Trophoblast cell (in vitro differentiated cells and primary cell): ENCODE measurements around the gene RASAL3.

Experiments used
- DNase-seq, 2 donors: peaks; one replicate each; pipeline ENCODE4 v3.0.0-alpha.2; 2016
- H2AFZ ChIP-seq: 2 replicates; pipeline ENCODE4 v1.6.1; 2013; ENCODE audit warnings: low read length, moderate library complexity, mild to moderate bottlenecking; ENCODE audit not compliant: insufficient read depth, poor library complexity
- H2AK5ac ChIP-seq: 2 replicates; pipeline ENCODE4 v1.6.1; 2013; ENCODE audit warnings: mild to moderate bottlenecking, low read length
- H2BK120ac ChIP-seq: 2 replicates; pipeline ENCODE4 v1.6.1; 2013; ENCODE audit warnings: low read length, mild to moderate bottlenecking, moderate library complexity; ENCODE audit not compliant: insufficient read depth, poor library complexity
- H2BK12ac ChIP-seq: 2 replicates; pipeline ENCODE4 v1.6.1; 2013; ENCODE audit warnings: mild to moderate bottlenecking, low read length, moderate library complexity
- H2BK5ac ChIP-seq: 2 replicates; pipeline ENCODE4 v1.6.1; 2013; ENCODE audit warnings: low read length, low read depth, moderate library complexity, mild to moderate bottlenecking; ENCODE audit not compliant: poor library complexity
- H3K14ac ChIP-seq: 2 replicates; pipeline ENCODE4 v1.6.1; 2013; ENCODE audit warnings: mild to moderate bottlenecking, low read length
- H3K18ac ChIP-seq: 2 replicates; pipeline ENCODE4 v1.6.1; 2013; ENCODE audit warnings: mild to moderate bottlenecking, low read length
- H3K23ac ChIP-seq: 2 replicates; pipeline ENCODE4 v1.6.1; 2013; ENCODE audit warnings: low read length
- H3K27ac ChIP-seq: 2 replicates; pipeline ENCODE4 v1.5.1; 2013; ENCODE audit warnings: low read depth, mild to moderate bottlenecking, inconsistent platforms, low read length, moderate library complexity
- H3K27me3 ChIP-seq: 2 replicates; pipeline ENCODE4 v1.6.1; 2013; ENCODE audit warnings: inconsistent platforms, mild to moderate bottlenecking, low read length, moderate library complexity; ENCODE audit not compliant: insufficient read depth
- H3K36me3 ChIP-seq, 2 experiments: 1 replicate in 1 of 2; 2 replicates in 1 of 2; pipeline ENCODE4 v1.6.1; 2013; ENCODE audit warnings: low read length in 2 of 2, mild to moderate bottlenecking in 2 of 2, moderate library complexity in 1 of 2; ENCODE audit not compliant: insufficient read depth in 2 of 2, control insufficient read depth in 1 of 2
- H3K4ac ChIP-seq: 2 replicates; pipeline ENCODE4 v1.6.1; 2013; ENCODE audit warnings: low read depth, mild to moderate bottlenecking, low read length, moderate library complexity
- H3K4me1 ChIP-seq, 2 experiments: 1 replicate in 1 of 2; 2 replicates in 1 of 2; pipeline ENCODE4 v1.6.1; 2013; ENCODE audit warnings: low read length in 2 of 2, mild to moderate bottlenecking in 2 of 2, moderate library complexity in 1 of 2; ENCODE audit not compliant: insufficient read depth in 2 of 2, control insufficient read depth in 1 of 2
- H3K4me2 ChIP-seq: 2 replicates; pipeline ENCODE4 v1.6.1; 2013; ENCODE audit warnings: inconsistent platforms, mild to moderate bottlenecking, low read length, moderate library complexity
- H3K4me3 ChIP-seq: 2 replicates; pipeline ENCODE4 v1.5.1; 2013; ENCODE audit warnings: mild to moderate bottlenecking, low read depth, low read length, inconsistent platforms
- H3K79me1 ChIP-seq: one replicate; pipeline ENCODE4 v1.6.1; 2013; ENCODE audit warnings: low read length
- H3K79me2 ChIP-seq: 2 replicates; pipeline ENCODE4 v1.6.1; 2013; ENCODE audit warnings: low read length, mild to moderate bottlenecking; ENCODE audit not compliant: control insufficient read depth, insufficient read depth, poor library complexity
- H3K9ac ChIP-seq: 2 replicates; pipeline ENCODE4 v1.6.1; 2013; ENCODE audit warnings: mild to moderate bottlenecking, low read length
- H3K9me3 ChIP-seq: 2 replicates; pipeline ENCODE4 v1.6.1; 2013; ENCODE audit warnings: low read depth, mild to moderate bottlenecking, control low read depth, inconsistent platforms, low read length; ENCODE audit not compliant: insufficient read depth
- H4K12ac ChIP-seq: 2 replicates; pipeline ENCODE4 v1.6.1; 2013; ENCODE audit warnings: low read depth, mild to moderate bottlenecking, low read length, moderate library complexity
- H4K8ac ChIP-seq: 2 replicates; pipeline ENCODE4 v1.6.1; 2013; ENCODE audit warnings: low read depth, mild to moderate bottlenecking, low read length, moderate library complexity
- H4K91ac ChIP-seq: one replicate; pipeline ENCODE4 v1.6.1; 2013; ENCODE audit warnings: low read depth, mild to moderate bottlenecking, low read length, moderate library complexity
- WGBS: extraction: QIAGEN DNeasy Blood & Tissue Kit; methylation state at CpG from one replicate; pipeline ENCODE4 v1.1.7; 2013; ENCODE audit warnings: missing lambda C conversion rate; ENCODE audit not compliant: insufficient read length, insufficient coverage; ENCODE audit errors: extremely low coverage; 5-methylcytosine and 5-hydroxymethylcytosine counted together

RASAL3 gene

DNA sequence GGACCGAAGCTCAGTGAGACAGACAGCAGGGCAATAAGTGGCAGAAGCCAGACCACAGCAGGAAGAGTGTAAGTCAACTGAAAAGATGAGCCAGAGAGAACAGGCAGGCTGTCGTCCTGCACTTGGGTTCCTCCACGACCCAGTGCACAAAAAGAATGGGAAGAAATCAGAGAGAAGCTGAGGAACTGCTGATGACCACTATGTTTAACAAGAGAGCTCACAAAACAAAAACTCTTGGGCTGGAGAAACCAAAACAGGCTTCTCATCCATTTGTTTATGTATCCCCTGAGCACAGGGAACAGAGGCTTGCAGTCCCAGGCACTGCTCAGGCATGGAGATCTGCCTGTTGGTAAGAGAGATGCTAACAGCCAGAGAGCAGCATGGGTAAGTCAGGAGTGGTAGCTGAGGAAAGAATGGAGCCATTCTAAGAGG is 59.5 kb downstream of the RASAL3 start:
- no peaks in the 10 kb centered on the region for H3K27me3 ChIP-seq
- H2BK120ac ChIP-seq: no peak overlapping the region
- no CpG with 5 or more reads among the region's 3 CpGs for WGBS
- H3K23ac ChIP-seq: no peak overlapping the region
- no peak overlapping the region for H3K4me2 ChIP-seq
- no peak overlapping the region for H3K14ac ChIP-seq
- no peak overlapping the region for H4K8ac ChIP-seq
- no peak overlapping the region for H2BK12ac ChIP-seq
- H3K18ac ChIP-seq: no peak overlapping the region
- no peaks in the 10 kb centered on the region for H3K4me1 ChIP-seq
- H3K9me3 ChIP-seq: no peaks in the 10 kb centered on the region
- H3K36me3 ChIP-seq: peaks cover 51 to 56% of the 10 kb centered on the region in 2 experiments
- no peak overlapping the region for H2AK5ac ChIP-seq
- H3K4ac ChIP-seq: peak overlapping the region; percentile 77
- H3K27ac ChIP-seq: no peak overlapping the region
- peaks cover 9% of the 10 kb centered on the region for H3K79me2 ChIP-seq
- H3K79me1 ChIP-seq: no peaks in the 10 kb centered on the region
- H2BK5ac ChIP-seq: no peak overlapping the region
- no peak overlapping the region for H4K91ac ChIP-seq
- DNase-seq: no peak
- no peak overlapping the region for H4K12ac ChIP-seq
- no peak overlapping the region for H3K9ac ChIP-seq
- H3K4me3 ChIP-seq: no peak overlapping the region
- H2AFZ ChIP-seq: peak overlapping the region; percentile 35

DNA sequence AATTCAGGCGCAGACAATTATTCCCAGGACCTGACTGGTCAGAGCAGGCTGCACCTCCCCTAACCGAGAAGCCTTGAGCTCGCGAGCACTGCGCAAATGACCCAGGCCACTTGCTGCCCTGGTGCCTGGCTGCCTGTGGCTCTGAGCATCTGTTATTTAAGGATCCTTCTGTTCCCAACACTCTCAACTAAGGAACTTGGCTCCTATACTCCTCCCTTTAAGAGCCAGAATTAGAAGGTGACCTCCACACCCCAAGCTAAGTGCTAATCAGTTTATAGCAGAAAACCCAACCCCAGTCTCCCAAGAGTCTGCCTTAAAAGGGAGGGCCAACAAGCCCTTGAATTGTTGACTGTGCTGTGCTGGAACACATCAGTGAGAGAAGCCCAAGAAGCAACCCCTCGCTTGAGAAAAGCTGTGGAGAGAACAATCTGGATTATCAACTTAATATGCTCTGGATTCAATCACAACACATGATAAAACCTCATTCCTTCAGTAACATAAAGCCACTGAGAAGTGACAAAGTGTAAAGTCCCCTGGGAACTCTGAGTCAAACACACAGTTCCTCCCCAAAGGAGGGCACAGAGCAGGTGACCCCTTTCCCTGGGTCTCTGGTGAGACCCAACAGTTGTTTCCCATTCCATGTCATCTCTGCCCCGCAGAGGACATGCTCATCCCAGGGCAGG is 60.1 kb downstream of the RASAL3 start:
- peaks cover 9% of the 10 kb centered on the region for H3K79me2 ChIP-seq
- H4K8ac ChIP-seq: no peak overlapping the region
- no peak overlapping the region for H3K18ac ChIP-seq
- no peak overlapping the region for H3K9ac ChIP-seq
- H2BK120ac ChIP-seq: no peak overlapping the region
- H3K23ac ChIP-seq: no peak overlapping the region
- no peak overlapping the region for H2AK5ac ChIP-seq
- H4K12ac ChIP-seq: no peak overlapping the region
- no peak for DNase-seq
- H3K4me1 ChIP-seq: no peaks in the 10 kb centered on the region
- no peaks in the 10 kb centered on the region for H3K9me3 ChIP-seq
- H3K14ac ChIP-seq: no peak overlapping the region
- no CpG with 5 or more reads among the region's 7 CpGs for WGBS
- H2BK12ac ChIP-seq: no peak overlapping the region
- no peak overlapping the region for H2BK5ac ChIP-seq
- no peaks in the 10 kb centered on the region for H3K27me3 ChIP-seq
- no peaks in the 10 kb centered on the region for H3K79me1 ChIP-seq
- no peak overlapping the region for H3K4me2 ChIP-seq
- peaks cover 54 to 56% of the 10 kb centered on the region in 2 experiments for H3K36me3 ChIP-seq
- H3K27ac ChIP-seq: no peak overlapping the region
- H2AFZ ChIP-seq: peak overlapping the region; percentile 35
- H3K4me3 ChIP-seq: no peak overlapping the region
- H3K4ac ChIP-seq: peak overlapping the region; percentile 77
- no peak overlapping the region for H4K91ac ChIP-seq

DNA sequence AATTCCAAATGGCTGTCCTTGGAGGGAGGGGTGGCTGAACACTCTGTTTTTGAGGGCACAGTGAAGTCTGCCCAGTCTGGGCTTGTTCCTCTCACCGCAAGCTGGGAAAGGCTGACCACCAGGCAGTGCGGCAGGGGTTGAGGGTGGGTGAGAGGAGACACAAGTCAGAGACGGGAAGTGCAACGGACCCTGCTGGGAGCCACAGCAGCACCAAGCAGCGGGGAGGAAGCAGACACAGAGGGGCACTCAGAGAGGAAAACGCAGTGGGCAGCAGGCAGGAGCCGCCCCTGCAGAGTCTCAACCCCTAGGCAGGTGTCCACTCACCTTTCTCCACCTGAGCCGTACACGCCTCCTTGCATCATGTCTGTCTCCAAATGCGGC is 61.2 kb downstream of the RASAL3 start:
- no CpG with 5 or more reads among the region's 10 CpGs for WGBS
- Histone ChIP-seq H3K79me2 (peaks cover 9% of the 10 kb centered on the region), H2AK5ac (no peak overlapping the region), H3K18ac (no peak overlapping the region), H3K4ac (peak overlapping the region; percentile 77), H3K14ac (no peak overlapping the region), H3K9ac (no peak overlapping the region), H3K36me3 (peaks cover 63 to 65% of the 10 kb centered on the region in 2 experiments), H4K12ac (no peak overlapping the region), H3K79me1 (no peaks in the 10 kb centered on the region), H3K4me2 (no peak overlapping the region), H2BK12ac (no peak overlapping the region), H4K8ac (no peak overlapping the region), H3K4me1 (no peaks in the 10 kb centered on the region), H3K27ac (no peak overlapping the region), H3K4me3 (no peak overlapping the region), H2BK5ac (no peak overlapping the region), H3K27me3 (no peaks in the 10 kb centered on the region), H3K9me3 (no peaks in the 10 kb centered on the region), H3K23ac (no peak overlapping the region), H4K91ac (no peak overlapping the region), H2AFZ (no peak overlapping the region), H2BK120ac (no peak overlapping the region)
- no peak for DNase-seq

DNA sequence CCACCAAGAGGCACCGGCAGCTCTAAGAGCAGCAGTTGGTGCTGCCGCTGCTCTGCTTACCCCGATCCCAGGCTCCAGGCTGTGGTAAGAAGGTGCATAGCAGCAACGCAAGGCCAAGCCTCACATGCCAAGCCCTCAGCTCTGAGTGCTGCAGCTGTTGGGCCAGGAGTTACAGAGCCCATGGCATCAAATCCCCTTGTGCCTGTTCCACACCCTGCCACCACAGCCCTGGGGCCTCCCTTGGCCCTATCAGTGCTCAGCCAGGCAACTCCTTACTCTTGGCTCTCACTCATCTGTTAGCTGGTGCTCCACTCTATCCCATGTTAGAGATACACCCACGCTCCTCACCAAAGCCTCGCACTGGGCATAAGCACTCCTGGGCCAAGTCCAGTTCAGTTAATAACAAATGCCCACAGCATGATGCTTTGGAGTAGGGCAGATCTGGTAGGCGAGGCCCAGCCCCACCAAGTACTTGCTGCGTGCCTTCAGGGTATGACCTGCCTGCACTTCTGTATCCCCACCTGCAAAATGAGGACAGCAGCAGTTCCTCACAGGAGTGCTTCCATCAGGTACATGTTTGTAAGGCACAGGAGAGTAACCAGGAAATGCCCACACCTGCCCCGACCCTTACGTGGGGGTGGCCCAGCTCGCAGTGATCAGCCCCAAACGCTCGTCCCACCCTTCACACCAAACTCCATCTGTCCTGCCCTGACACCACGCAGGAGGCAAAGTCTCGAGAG is 61.8 kb downstream of the RASAL3 start:
- Histone ChIP-seq H3K9ac (no peak overlapping the region), H2AK5ac (no peak overlapping the region), H3K27ac (no peak overlapping the region), H3K27me3 (no peaks in the 10 kb centered on the region), H2AFZ (no peak overlapping the region), H3K14ac (no peak overlapping the region), H3K18ac (no peak overlapping the region), H3K23ac (no peak overlapping the region), H2BK5ac (no peak overlapping the region), H4K91ac (no peak overlapping the region), H2BK12ac (no peak overlapping the region), H3K9me3 (no peaks in the 10 kb centered on the region), H3K36me3 (peaks cover 68 to 69% of the 10 kb centered on the region in 2 experiments), H2BK120ac (no peak overlapping the region), H3K79me2 (peaks cover 9% of the 10 kb centered on the region), H3K4me3 (no peak overlapping the region), H3K79me1 (no peaks in the 10 kb centered on the region), H3K4me2 (no peak overlapping the region), H3K4me1 (no peaks in the 10 kb centered on the region), H4K8ac (no peak overlapping the region), H3K4ac (peak overlapping the region; percentile 2), H4K12ac (no peak overlapping the region)
- no peak for DNase-seq
- no CpG with 5 or more reads among the region's 15 CpGs for WGBS
